K562 (cell line): ENCODE measurements around the gene CHAC1. TPM values are rescaled to one million over a fixed set of nuclear protein-coding genes. Genes with fewer than 3 reads are reported as not detected.

Source experiments
- EGR1 ChIP-seq: fragments of 450-650 bp; conservative IDR thresholded peaks from 2 replicates; pipeline ENCODE4 v1.6.1; 2017; ENCODE audit warnings: mild to moderate bottlenecking
- ETV6 ChIP-seq, 3 experiments: fragments of 150-350 bp in 1 of 3; sonication (generic) in 1 of 3; formaldehyde crosslinking in 1 of 3; IDR thresholded peaks; 2 replicates each; pipeline versions ENCODE4 v1.6.1 to v1.8.0; 2014 to 2022; ENCODE audit warnings: borderline replicate concordance in 2 of 3, low read depth in 2 of 3, antibody characterized with exemption in 1 of 3, low read length in 1 of 3, mild to moderate bottlenecking in 1 of 3, missing genetic modification reagents in 1 of 3
- GABPA ChIP-seq: fragments of 200-800 bp; sonication (Bioruptor generic); conservative IDR thresholded peaks from 2 replicates; pipeline ENCODE4 v1.6.1; 2016; ENCODE audit warnings: low read depth, missing genetic modification characterization, missing compliant biosample characterization
- ZNF740 ChIP-seq, 3 experiments: fragments of 200-800 bp in 1 of 3; sonication (Bioruptor generic) in 1 of 3; sonication (generic) in 1 of 3; formaldehyde crosslinking in 1 of 3; IDR thresholded peaks; 2 replicates each; pipeline versions ENCODE4 v1.6.1 to v1.8.0; 2016 to 2022; ENCODE audit warnings: mild to moderate bottlenecking in 2 of 3, missing compliant biosample characterization in 2 of 3, missing genetic modification characterization in 2 of 3, missing genetic modification reagents in 1 of 3
- polyA plus RNA-seq, 8 experiments: library from polyadenylated mRNA; depleted of rRNA in 4 of 8; stranded (reverse) in 5 of 8; unstranded in 3 of 8; fragments of >200 nt; fragmentation: Nextera tagmentation in 2 of 8; fragmentation: Illumina TruSeq in 1 of 8; extraction: Ambion mirVana in 2 of 8; extraction: Trizol in 1 of 8; gene quantifications; 2 replicates each; pipeline versions ENCODE4 v1.2.1 to v1.2.3, GENCODE V29; 2011 to 2014; ENCODE audit warnings: inconsistent platforms in 1 of 8, missing spikeins in 1 of 8
- total RNA-seq, 7 experiments: library from RNA; depleted of rRNA in 6 of 7; stranded (reverse); fragments of >200 nt in 6 of 7; fragmentation: Illumina TruSeq in 2 of 7; extraction: Trizol in 2 of 7; gene quantifications; 2 replicates each; pipeline versions ENCODE4 v1.2.1 to v1.2.3, GENCODE V29; 2011 to 2021; ENCODE audit warnings: low replicate concordance in 1 of 7
- TF ChIP-seq, protein P1 (sequence below): sonication (generic); formaldehyde crosslinking; IDR thresholded peaks from 2 replicates; pipeline ENCODE4 v1.8.0; 2022; ENCODE audit warnings: missing genetic modification reagents, mild to moderate bottlenecking, moderate library complexity, borderline replicate concordance
- TF ChIP-seq, protein P2 (sequence below): fragments of 200-800 bp; sonication (Bioruptor generic); IDR thresholded peaks from 2 replicates; pipeline ENCODE4 v1.6.1; 2017; ENCODE audit warnings: missing genetic modification characterization, missing compliant biosample characterization

Gene CHAC1
- total and polyA plus RNA-seq, 9 of the 15 experiments (the other 6 are each of a cell fraction or from before 2014, with no cell fraction given): 0.47 to 39.0 (median 7.5) TPM

- TF ChIP-seq, protein P1, sequence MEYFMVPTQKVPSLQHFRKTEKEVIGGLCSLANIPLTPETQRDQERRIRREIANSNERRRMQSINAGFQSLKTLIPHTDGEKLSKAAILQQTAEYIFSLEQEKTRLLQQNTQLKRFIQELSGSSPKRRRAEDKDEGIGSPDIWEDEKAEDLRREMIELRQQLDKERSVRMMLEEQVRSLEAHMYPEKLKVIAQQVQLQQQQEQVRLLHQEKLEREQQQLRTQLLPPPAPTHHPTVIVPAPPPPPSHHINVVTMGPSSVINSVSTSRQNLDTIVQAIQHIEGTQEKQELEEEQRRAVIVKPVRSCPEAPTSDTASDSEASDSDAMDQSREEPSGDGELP (CRISPR knock-in tag): peak; percentile 39; the same call in 1 of the 2 replicates
- TF ChIP-seq ETV6 (IDR thresholded peaks at IDR 0.05; ENCODE audit: borderline replicate concordance in 1 of 2, low read depth in 2 of 2, low read length in 1 of 2): peak; percentile 93 to 94
- TF ChIP-seq ETV6 (CRISPR knock-in tag; IDR thresholded peaks at IDR 0.05; ENCODE audit: borderline replicate concordance): no peak
- peak; percentile 70 for TF ChIP-seq GABPA (tag)
- TF ChIP-seq, protein P2, sequence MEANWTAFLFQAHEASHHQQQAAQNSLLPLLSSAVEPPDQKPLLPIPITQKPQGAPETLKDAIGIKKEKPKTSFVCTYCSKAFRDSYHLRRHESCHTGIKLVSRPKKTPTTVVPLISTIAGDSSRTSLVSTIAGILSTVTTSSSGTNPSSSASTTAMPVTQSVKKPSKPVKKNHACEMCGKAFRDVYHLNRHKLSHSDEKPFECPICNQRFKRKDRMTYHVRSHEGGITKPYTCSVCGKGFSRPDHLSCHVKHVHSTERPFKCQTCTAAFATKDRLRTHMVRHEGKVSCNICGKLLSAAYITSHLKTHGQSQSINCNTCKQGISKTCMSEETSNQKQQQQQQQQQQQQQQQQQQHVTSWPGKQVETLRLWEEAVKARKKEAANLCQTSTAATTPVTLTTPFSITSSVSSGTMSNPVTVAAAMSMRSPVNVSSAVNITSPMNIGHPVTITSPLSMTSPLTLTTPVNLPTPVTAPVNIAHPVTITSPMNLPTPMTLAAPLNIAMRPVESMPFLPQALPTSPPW (CRISPR knock-in tag): peak; percentile 69
- peak; percentile 58; the same call in 1 of the 2 replicates for TF ChIP-seq ZNF740 (CRISPR knock-in tag; IDR thresholded peaks at IDR 0.05)
- TF ChIP-seq ZNF740 (tag; IDR thresholded peaks at IDR 0.05): 0 out of 4 replicates have a peak, but pooled peaks of 1 of the 2 experiments have one; percentile 23
- TF ChIP-seq EGR1: peak; percentile 60; the same call in 1 of the 2 replicates
- TF ChIP-seq, all 486 proteins: peak for 10
Observed at GRCh38 chr15:40906991-40907802, 46.1 kb upstream of the CHAC1 start (continued).
